Activated CD8-positive, alpha-beta memory T cell treated with anti-CD3 and anti-CD28 coated beads, Interleukin-2, amount 50 U/mL, for 4 hours (primary cell): ENCODE results near the gene SMC2.

ENCODE experiments used
- DNase-seq: peaks from one replicate; pipeline ENCODE4 v3.0.0-alpha.2; 2020

Gene SMC2

DNA sequence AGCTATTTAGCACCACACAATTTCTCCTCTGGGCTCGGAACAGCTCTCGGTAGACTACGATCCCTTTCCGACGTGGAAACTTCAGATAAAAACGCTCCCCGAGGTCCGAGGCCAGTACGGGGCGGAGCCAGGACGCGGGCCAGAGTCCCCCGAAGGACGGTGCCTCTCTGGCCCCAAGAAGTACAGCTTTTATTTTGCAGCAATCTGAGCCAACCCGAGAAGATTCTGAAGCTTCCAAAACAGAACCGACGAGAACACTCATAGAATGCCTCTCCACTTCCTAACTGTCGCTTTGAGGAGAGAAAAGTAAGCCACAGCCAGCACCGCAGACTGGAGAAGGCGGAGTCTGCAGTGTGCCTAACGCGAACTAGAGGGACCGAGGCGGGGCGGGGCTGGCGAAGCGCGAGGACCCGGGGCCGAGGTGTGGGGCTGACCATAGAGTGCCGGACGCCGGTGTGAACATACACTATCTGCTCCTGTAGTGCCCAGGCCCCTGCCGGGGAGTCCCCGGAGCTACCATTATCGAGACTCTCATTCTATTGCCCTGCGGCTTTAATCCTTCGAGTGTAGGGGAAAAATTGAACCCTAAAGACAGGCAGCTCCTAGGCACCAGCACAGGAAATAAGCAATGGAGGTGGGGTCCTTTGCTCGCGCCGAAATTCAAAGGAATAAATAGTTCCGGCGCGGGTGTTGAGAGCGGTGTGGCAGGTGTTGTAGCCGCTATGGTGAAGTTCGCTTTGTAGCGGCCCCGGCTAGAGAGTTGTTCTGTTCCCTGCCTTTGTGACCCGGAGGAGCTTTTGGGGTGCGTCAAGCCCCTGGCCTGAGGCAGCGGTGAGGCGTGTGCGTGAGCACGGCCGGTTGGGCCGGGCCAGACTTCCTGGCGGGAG, at the start of gene SMC2:
TSS of gene SMC2 (plus strand) at position 663 of the 887 bp plus-strand sequence. CDS start 1,076 bp downstream, outside the sequence.
- peak; percentile 92 for DNase-seq

DNA sequence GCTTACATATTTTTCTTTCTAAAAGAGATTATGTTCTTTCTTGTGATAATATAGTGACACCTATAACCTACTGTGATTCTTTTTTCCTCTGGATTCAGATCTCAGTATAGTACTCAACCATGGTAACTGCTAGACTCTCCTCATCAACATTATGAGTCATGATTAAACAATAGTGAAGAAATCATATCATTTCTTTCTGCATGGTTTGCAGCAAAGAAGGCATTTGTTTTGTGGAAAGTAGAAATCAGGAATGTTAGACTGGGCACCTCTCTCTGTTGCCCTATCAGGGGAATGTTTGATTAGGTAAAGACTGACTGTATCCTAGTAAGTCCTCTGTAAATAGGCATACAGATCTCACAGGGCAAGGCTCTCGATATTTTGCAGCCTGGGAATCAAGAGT, 25.6 kb upstream of the SMC2 start:
- no peak for DNase-seq

DNA sequence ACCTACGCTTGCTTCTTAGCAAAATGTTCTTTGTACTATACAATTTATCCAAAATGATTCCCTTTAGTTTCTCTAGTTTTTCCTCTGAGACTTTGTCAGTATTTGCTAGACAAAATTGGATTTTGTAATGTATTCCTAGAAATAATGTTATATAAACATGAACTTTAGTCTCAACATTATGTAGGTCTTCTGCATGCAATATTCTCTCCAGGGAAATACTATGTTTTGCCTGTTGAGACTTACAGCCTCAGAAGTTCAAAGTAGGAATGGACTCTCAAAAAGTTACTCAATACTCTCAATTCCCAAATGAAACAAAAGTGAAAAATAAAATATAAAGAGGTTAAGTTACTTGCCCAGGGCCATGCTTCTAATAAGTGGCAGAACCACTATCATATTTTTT, 24.8 kb upstream of the SMC2 start:
- no peak for DNase-seq

DNA sequence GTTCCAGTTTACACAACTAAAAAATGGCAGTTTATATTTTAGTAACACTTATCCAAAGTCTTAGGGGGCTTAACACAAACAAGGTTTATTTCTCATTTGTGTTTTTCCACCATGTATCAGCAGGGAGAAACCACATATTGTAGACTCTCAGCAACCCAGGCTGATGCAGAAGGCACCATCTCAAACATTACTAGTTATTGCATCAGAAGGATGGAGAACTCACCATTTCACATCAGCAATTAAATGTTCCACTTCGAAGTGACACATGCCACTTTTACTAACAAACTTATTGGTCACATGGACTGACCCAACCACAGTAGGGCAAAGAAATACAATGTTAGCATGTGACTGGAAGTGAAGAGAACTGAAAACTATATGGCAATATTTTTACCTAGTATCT, 22.5 kb upstream of the SMC2 start:
- DNase-seq = no peak

DNA sequence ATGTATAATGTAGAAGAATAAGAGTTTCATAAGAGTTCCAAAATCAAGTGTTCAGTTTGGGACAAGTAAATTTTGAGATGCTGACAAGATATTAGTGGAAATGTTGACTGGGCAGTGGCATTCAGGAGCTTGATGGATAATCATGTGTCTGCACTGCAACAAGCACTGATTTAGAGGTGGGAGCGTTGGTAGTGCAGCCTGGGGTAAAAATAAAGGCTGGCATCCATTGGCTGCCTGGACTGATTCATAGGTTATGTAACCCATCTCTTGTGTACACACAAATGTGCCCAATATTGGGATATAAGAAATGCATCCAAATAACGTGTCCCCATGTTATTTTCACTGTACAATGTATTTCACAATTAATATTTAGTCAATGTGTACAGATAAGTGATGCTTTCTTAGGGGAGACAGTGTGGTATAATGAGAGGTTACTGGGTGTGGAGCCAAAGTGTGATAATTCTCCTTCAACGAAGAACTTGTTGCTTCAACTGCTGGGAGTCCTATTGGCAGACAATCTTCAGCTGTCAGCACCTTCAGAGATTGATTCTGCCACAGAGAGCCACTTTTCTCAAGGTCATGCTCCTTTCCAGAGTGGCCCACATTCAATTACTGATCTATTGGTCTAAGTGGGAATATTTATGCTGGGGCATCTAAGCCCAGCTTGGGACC, 20.9 kb upstream of the SMC2 start:
- DNase-seq = no peak

DNA sequence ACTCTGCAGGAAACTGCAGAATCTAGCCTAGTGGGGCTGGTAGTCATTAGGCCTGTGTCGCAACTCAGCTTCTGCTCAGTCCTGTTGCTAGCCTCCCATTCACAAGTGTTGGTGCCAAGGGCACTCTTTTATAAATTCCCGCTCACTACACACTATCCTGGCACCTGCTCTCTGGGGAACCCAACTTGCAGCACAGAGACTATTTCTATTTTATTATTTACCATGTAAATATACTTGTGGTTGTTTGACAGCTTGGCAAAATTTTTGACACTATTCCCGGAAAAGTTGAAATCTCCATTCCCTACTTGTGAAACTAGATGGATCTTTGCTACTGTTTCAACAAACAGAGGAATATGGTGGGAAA, 20.4 kb upstream of the SMC2 start:
- no peak for DNase-seq

DNA sequence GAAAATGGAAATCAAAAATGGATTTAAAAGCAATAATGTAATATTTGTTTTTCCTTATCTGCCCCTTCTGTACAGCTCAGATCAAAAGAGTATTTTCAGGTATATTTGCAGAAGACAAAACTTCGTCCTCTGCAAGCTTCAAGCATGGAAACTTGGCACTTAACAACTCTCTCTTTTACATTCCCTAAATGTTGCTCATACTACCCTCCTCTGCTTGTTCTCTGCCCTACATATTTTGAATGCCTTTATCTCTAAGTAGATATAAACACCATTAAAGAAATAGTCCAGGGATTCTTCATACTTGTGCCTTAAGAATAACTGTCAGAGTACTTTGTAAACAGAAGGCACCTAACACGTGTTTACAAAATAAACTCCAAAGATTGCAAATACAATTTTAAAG, 19.2 kb upstream of the SMC2 start:
- no peak for DNase-seq

DNA sequence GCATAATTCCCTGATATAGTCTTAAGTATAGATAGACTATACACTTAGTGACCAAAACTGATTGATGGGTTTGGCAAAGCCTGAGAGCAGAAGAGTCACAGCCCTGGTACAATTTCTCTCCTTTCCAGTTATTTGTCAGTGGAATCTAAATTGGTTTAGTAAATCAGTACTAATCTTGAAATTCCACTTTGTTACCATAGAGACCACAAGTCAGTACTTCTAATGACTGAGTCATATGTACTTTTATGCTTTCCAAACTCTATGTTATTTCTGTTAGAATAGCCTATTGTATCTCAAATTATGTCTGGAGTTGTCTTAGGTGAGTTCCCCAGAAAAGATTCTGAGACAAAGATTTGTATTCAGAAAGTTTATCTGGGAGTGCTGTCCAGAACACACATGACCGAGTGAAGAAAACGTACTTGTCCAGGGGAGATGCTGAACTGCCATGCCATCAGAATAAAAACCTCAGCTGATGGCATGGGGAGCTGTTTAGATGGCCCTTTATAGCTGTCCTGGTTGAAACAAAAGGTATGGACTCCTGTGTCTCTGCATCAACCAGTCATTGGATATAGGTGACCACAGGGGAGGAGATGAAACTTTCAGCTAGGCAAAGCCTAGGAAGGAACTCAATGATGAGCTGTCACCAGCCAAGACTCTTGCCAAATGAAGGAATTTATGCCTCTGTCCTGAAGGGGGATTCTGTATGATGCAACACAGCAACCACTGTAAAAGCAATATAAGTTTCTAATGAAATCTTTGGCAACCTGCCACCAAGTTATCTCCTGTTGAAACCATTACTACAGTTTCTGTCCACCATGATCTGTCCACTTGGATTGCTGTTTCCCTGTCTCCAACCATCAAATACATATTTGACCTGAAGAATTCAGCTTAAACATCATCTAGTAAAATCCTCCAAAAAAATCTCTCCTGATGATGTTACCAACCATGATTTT, 18.0 kb upstream of the SMC2 start:
- no peak for DNase-seq

DNA sequence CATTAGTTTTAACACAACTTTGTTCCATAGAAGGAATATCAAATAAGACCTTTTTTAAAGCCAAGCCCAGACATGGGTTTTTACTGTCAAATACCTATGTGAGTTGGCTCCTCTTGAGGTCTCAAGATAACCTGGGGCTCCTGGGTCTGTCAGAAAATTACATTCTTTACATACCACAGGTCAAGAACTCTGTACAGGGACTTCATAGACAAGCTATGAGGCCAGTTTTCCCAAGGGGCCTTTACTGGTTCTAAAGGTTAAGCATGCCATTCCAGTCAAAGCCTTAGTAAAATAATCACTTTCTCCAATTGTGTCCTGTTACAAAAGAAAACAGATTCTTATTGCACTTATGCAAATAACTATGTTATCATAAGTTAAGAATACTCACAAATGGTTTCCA, 15.5 kb upstream of the SMC2 start:
- no peak for DNase-seq

DNA sequence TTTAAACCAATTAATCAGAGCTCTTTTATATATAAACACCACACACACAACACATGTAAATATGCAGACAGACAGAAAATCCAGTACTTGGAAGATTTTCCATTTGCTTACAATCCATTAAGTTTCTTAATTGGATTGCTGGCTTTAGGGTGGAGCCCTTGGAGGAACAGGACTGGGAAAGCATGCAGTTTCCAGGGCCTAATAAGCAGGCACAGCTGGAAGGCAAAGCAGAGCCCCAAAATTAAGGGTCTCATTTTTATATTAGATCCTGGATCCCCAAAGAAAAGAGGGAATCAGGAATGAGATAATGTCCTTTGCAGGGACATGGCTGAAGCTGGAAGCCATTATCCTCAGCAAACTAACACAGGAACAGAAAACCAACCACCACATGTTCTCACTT, 13.1 kb upstream of the SMC2 start:
- no peak for DNase-seq

DNA sequence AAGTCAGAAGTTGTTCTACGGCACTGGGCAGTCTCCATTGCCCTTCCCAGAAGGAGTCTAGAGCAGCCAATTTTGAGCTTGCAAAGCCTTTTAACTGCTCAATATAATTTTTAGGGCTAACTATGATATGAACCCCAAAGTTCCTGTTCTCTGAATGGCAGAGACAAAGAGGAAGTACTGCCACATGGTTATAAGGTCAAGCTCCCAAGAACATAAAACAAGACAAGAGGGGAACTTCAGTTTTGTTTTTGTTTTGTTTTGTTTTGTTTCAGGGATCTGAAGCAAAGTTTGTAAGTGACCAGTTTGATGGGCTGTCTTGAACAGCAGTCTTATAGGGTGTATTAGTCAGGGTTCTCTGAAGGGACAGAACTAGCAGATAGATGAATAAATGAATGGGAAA, 11.9 kb upstream of the SMC2 start:
- no peak for DNase-seq

DNA sequence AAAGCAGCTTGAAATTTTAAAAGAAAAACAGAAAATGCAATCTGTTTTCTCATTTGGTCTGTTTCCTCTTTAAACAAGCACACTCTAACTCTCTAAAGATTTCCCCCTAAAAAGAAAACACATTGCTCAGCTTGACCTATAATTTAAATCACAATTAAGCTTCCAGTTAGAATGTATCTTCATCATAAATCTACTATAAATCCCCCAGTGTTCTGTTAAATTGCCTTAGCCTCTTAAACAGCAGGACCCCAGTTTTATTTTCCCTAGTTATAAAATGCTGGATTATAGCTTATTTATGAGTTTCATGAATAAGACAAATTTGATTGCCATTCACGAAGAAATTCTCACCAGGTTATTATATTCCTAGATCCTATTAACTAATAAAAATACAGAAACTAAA, 8.6 kb upstream of the SMC2 start:
- DNase-seq = no peak

DNA sequence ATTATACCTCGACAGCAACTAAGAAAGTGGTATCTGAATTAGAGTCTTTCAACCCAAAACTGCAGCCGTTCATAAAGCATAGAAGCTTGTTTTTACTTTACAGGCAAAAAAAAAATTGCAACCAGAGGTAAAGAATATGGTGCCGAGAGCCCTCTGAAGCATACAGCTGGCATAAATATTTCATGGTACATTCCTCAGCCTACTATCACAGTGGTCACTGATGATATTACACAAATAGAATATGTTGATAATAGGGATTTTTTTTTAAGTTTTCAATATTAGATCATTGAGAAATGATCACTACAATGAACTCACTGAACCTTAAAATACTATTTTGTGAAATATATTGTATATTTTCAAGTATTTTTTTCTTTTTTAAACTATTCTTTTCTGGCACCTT, 6.2 kb upstream of the SMC2 start:
- DNase-seq = no peak

DNA sequence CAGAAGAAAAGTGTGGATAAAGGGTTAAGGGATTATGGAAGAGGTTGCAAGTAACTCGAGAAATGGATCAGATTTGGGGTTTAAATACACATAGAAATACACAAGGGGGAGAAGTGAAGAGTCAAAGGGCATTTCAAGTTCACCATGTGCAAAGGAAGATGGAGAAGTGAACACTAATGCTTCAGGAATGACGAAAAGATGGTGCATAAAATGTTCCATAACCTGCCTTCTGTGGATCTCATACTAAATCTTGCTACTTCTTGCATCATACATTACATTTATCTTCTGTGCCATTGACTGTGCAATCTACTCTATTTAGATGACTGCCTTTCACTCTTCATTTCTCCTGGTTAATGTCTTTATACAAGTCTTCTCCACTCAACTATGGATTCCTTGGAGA, 5.7 kb upstream of the SMC2 start:
- DNase-seq = no peak

DNA sequence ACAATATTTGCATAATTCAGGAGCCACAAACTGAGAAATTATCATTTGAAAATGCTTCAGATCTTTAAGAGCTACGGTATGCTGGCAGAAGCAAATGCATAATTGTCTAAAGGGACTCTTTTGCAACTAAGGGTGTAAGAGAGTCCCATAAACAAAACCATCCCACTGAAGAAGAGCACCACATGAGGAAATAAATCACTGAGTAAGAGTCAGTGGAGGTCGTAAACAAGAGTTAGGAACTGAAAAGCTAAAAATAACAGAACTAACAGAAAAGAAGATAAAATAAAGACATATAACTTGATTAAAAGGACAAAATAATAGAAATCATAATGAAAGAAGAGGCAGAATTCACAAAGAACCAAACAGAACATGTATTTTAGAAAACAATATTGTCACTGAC, 3.5 kb upstream of the SMC2 start:
- DNase-seq = no peak

DNA sequence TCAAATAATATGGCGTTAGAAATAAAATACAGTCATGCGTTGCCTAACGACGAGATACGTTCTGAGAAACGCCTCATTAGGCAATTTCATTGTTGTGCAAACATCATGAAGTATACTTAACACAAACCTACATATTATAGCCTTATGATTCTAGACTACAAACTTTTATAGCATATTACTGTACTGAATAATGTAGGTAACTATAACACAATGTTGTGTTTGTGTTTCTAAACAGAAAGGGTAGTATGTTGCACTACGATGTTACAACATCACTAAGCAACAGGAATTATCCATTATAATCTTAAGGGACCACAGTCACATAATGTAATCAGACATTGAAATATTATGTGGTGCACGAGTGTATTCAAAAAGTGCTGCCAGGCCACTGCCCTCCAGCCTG, 3.0 kb upstream of the SMC2 start:
- DNase-seq = no peak

DNA sequence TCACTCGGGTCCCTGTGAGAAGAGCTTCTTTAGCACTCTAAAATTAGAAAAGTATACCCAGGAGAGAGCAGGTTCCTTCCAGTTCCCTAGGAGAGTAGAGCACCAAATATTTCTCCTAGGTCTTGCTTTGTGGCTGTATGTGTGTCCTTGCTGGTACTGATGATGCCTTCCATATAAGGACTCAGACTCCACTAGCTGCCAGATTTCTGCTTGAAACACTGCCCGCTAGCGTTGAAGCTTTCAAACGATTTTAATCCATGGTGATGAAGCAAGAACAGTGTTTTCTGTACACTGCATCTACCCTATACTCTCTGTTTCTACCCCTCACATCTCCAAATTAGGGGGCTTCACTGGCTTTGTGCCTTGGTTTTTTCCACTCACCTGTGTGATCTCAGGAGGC, 2.4 kb upstream of the SMC2 start:
- no peak for DNase-seq

DNA sequence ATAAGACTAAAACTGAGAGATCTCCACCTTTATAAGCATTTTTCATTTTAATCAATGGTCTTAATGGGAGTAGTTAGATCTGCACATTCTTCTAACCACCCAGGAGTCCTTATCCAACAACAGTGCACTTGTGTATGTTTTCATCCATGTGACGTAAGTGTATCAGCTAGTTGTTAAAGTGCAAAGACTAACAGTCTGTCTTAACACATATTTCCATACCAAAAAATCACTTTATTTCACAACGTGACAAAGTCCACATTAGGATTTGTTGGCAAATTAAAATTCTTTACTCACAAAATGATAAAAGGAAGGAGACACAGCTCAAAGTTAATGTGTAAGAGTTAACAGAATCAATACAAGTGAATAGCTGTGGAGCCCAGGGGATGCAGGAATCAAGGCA, 1.9 kb upstream of the SMC2 start:
- DNase-seq = no peak

DNA sequence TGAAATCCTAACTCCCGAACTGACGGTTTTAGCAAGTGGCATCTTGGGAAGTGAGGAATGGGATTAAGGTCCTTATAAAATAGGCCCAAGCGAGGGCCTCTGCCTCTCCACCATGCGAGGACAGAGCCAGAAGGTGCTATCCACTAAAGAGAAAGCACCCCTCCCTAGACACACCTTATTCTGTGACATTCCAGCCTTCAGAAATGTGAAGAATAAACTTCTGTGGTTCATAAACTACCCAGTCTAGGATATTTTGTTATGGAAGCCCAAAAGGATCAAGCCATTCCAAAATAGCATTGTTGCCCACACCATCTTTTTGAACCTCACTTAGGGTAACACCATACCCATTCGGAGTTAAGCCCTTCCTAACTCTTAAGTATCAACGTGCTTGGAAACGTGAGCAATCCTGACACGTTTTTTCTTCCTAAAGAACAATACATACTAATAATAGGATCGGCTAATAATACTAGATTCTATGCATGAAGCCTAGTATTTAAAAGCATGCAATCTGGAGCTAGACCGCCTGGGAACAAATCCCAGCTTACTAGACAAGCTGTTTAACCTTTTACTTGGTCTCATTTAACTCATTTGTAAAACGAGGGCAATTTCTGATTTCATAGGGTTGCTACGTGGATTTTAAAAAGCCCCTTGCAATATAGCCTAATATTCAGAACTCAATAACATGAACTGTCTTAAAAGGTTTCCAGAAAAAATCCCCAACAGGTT, 1.1 kb upstream of the SMC2 start:
- DNase-seq = no peak

DNA sequence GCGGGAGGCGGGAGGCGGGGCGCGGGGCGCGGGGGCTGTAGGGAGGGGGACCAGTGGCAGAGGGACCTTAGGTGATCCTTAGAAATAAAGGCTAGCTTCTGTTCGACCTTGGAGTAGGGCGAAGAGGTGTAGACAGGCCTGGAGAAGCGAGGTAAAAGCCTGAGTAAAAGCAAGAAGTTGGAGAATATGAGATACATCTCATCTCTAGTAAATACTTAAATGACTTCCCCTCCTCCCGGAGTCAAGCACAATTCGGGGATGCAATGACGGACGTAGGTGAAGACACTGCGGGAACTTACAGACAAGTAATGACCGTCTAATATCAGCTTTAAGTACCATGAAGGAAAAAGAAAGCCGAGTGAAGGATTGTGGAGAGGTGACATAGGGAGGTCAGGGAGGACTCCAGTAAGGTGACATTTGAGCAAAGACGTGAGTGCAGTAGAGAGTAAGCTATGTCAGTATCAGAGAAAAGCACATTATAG, 466 bp downstream of the SMC2 start:
- DNase-seq = no peak

DNA sequence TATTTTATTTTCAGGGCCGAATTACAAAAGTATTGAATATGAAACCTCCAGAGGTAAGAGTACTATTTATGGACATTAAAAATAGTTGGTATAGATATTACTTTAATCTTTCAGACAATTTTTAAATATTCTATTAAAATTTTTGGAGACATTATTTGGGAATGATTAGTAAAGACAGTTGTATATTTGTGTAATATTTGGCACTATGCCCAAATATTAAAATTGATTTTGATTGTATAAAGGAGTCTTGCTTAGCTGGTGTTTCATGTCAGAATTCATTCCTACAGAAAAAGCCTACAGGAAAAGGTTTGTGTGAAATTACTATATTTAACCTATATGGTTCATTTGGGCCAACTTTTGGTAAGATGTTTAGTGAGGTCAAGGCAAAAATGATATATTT, 5.5 kb downstream of the SMC2 start:
- no peak for DNase-seq

DNA sequence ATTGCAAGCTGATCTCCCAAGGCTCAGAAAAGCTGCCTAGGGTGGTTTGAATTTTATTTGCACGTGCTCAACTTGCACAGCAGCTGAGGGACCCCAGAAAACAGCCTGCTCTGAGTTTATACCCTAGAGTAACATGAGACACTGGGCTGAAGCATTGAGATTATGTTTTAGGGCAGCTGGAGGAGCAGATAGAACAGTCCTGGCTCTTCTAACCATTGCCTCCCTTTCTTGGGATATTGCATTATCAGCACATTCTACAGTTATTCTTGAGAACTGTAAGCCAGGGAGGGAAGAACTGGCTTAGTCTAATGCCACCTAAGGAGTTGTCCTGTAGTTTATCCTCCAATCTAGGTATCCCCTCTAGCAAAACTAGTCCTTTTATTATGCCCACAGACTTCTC, 10.3 kb downstream of the SMC2 start:
- no peak for DNase-seq

DNA sequence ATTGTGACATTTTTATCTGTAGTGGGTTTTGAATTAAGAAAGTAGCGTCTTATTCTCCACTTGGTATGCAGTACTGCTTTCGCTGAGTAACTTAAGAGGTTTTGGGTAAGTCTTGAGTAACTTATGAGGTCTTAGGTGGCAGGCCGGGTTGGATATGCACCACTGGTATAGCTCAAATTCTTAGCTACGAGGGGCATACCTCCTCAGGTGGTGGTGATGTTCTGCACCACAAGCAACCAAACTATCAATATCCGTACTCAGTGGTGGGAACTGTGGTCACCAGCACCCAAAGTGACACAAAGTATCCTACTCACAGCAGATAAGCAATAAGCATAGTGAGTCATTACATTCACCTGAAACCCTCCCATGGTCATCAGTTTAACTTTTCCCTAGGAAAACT, 13.7 kb downstream of the SMC2 start:
- no peak for DNase-seq
